Ectodermal cell (in vitro differentiated cells): ENCODE measurements around the gene TPGS1.
A peak's percentile ranks its signal among the peaks of the same experiment; 100 is the strongest.

ENCODE experiments used
- H3K27ac ChIP-seq: 2 replicates; pipeline ENCODE4 v1.7.0; 2013; ENCODE audit warnings: mild to moderate bottlenecking, low read depth, low read length; ENCODE audit not compliant: insufficient read depth, poor library complexity, severe bottlenecking
- H3K27me3 ChIP-seq: 2 replicates; pipeline ENCODE4 v1.7.0; 2013; ENCODE audit warnings: mild to moderate bottlenecking, low read length; ENCODE audit not compliant: insufficient read depth, control insufficient read depth, poor library complexity, severe bottlenecking
- H3K36me3 ChIP-seq: one replicate; pipeline ENCODE4 v1.7.0; 2013; ENCODE audit warnings: low read length; ENCODE audit not compliant: control insufficient read depth, insufficient read depth
- H3K4me1 ChIP-seq: one replicate; pipeline ENCODE4 v1.7.0; 2013; ENCODE audit warnings: low read length; ENCODE audit not compliant: control insufficient read depth, insufficient read depth
- H3K4me3 ChIP-seq: 2 replicates; pipeline ENCODE4 v1.7.0; 2013; ENCODE audit warnings: low read depth, low read length, control low read depth; ENCODE audit not compliant: insufficient read depth
- H3K9me3 ChIP-seq: 2 replicates; pipeline ENCODE4 v1.7.0; 2013; ENCODE audit warnings: mild to moderate bottlenecking, low read length, moderate library complexity; ENCODE audit not compliant: control insufficient read depth
- WGBS, 2 experiments: methylation state at CpG; one replicate each; pipeline ENCODE4 v1.1.7; 2013; ENCODE audit warnings: missing lambda C conversion rate in 2 of 2; 5-methylcytosine and 5-hydroxymethylcytosine counted together

The TPGS1 gene

GRCh38 chr19:511101-511851 is 4.0 kb downstream of the TPGS1 start:
- Histone ChIP-seq H3K27me3 (no peaks in the 10 kb centered on the region), H3K27ac (peak overlapping the region; percentile 73), H3K4me1 (peaks cover 17% of the 10 kb centered on the region), H3K36me3 (no peaks in the 10 kb centered on the region), H3K9me3 (no peaks in the 10 kb centered on the region), H3K4me3 (no peak overlapping the region)
- 14% methylated on average over 30 of the region's 30 CpGs for WGBS, 2 experiments

- Histone ChIP-seq H3K4me3 (no peak overlapping the region), H3K9me3 (no peaks in the 10 kb centered on the region), H3K4me1 (peaks cover 17% of the 10 kb centered on the region), H3K27me3 (no peaks in the 10 kb centered on the region), H3K36me3 (no peaks in the 10 kb centered on the region), H3K27ac (peak overlapping the region; percentile 40)
- 61 to 65% methylated on average over 62 of the region's 62 CpGs for WGBS, 2 experiments
These were observed 5.5 kb downstream of the TPGS1 start for GRCh38 chr19:512547-513365.

GRCh38 chr19:513368-514165 is 6.3 kb downstream of the TPGS1 start:
- 87 to 91% methylated on average over 10 of the region's 10 CpGs for WGBS, 2 experiments
- no peak overlapping the region for H3K4me3 ChIP-seq
- no peak overlapping the region for H3K27ac ChIP-seq
- no peaks in the 10 kb centered on the region for H3K36me3 ChIP-seq
- H3K27me3 ChIP-seq: no peaks in the 10 kb centered on the region
- H3K9me3 ChIP-seq: no peaks in the 10 kb centered on the region
- peaks cover 14% of the 10 kb centered on the region for H3K4me1 ChIP-seq

GRCh38 chr19:514166-514663 is 6.9 kb downstream of the TPGS1 start:
- Histone ChIP-seq H3K4me1 (peaks cover 12% of the 10 kb centered on the region), H3K27ac (no peak overlapping the region), H3K4me3 (no peak overlapping the region), H3K9me3 (no peaks in the 10 kb centered on the region), H3K27me3 (no peaks in the 10 kb centered on the region), H3K36me3 (no peaks in the 10 kb centered on the region)
- 92 to 96% methylated on average over 9 of the region's 9 CpGs for WGBS, 2 experiments

GRCh38 chr19:517721-518597 is 10.7 kb downstream of the TPGS1 start:
- Histone ChIP-seq H3K36me3 (no peaks in the 10 kb centered on the region), H3K4me3 (no peak overlapping the region), H3K27me3 (no peaks in the 10 kb centered on the region), H3K4me1 (no peaks in the 10 kb centered on the region), H3K9me3 (no peaks in the 10 kb centered on the region), H3K27ac (no peak overlapping the region)
- 69 to 71% methylated on average over 10 of the region's 10 CpGs for WGBS, 2 experiments

GRCh38 chr19:518598-519231 is 11.4 kb downstream of the TPGS1 start:
- Histone ChIP-seq H3K4me1 (no peaks in the 10 kb centered on the region), H3K9me3 (no peaks in the 10 kb centered on the region), H3K27ac (no peak overlapping the region), H3K36me3 (no peaks in the 10 kb centered on the region), H3K27me3 (no peaks in the 10 kb centered on the region), H3K4me3 (no peak overlapping the region)
- WGBS, 2 experiments: 59 to 60% methylated on average over 58 of the region's 58 CpGs

GRCh38 chr19:519449-519865 is 12.2 kb downstream of the TPGS1 start:
- H3K27ac ChIP-seq: no peak overlapping the region
- WGBS, 2 experiments: 95 to 96% methylated on average over 45 of the region's 45 CpGs
- H3K9me3 ChIP-seq: no peaks in the 10 kb centered on the region
- no peaks in the 10 kb centered on the region for H3K27me3 ChIP-seq
- no peaks in the 10 kb centered on the region for H3K4me1 ChIP-seq
- no peak overlapping the region for H3K4me3 ChIP-seq
- no peaks in the 10 kb centered on the region for H3K36me3 ChIP-seq

- Histone ChIP-seq H3K9me3 (no peaks in the 10 kb centered on the region), H3K27me3 (no peaks in the 10 kb centered on the region), H3K27ac (no peak overlapping the region), H3K36me3 (no peaks in the 10 kb centered on the region), H3K4me3 (no peak overlapping the region), H3K4me1 (no peaks in the 10 kb centered on the region)
- 94 to 95% methylated on average over 12 of the region's 12 CpGs for WGBS, 2 experiments
These were observed 15.4 kb downstream of the TPGS1 start for GRCh38 chr19:522726-523125.

GRCh38 chr19:524062-524674 is 16.9 kb downstream of the TPGS1 start:
- Histone ChIP-seq H3K4me1 (no peaks in the 10 kb centered on the region), H3K27ac (no peak overlapping the region), H3K9me3 (no peaks in the 10 kb centered on the region), H3K4me3 (no peak overlapping the region), H3K36me3 (no peaks in the 10 kb centered on the region), H3K27me3 (no peaks in the 10 kb centered on the region)
- WGBS, 2 experiments: 84 to 87% methylated on average over 29 of the region's 29 CpGs
